ENCODE data around the gene ZNF536. TPM values are rescaled to one million over a fixed set of nuclear protein-coding genes. Genes with fewer than 3 reads are reported as not detected.
"Not testable (repeated sequence)": the region's sequence is repeated elsewhere in the genome, so short reads cannot be mapped to it uniquely, and the experiment has no call there.

ZNF536 gene
- total RNA-seq, 2 experiments from 2014 or later, result not detected

GRCh38 chr19:30442674-30443073, 70.5 kb downstream of the ZNF536 start:
- Mint-ChIP-seq H3K4me1 (ENCODE audit: low read depth) (no peaks in the 10 kb centered on the region), H3K4me3 (no peak overlapping the region), H3K27ac (no peak overlapping the region), H3K36me3 (ENCODE audit: low read depth) (no peaks in the 10 kb centered on the region), H3K9me3 (ENCODE audit: insufficient read depth) (no peaks in the 10 kb centered on the region), H3K27me3 (ENCODE audit: low read depth) (no peaks in the 10 kb centered on the region)
- ATAC-seq (no peak), DNase-seq (no peak)
- ChIA-PET POLR2A (no interaction called here), CTCF (no interaction called here)

- no peaks in the 10 kb centered on the region for H3K36me3 Mint-ChIP-seq (ENCODE audit: low read depth)
- ChIA-PET POLR2A (no interaction called here), CTCF (no interaction called here)
- ATAC-seq (no peak), DNase-seq (no peak)
- H3K4me3 Mint-ChIP-seq, result no peak overlapping the region
- no peaks in the 10 kb centered on the region for H3K27me3 Mint-ChIP-seq (ENCODE audit: low read depth)
- H3K4me1 Mint-ChIP-seq (ENCODE audit: low read depth), result no peaks in the 10 kb centered on the region
- H3K9me3 Mint-ChIP-seq (ENCODE audit: insufficient read depth), result no peaks in the 10 kb centered on the region
- H3K27ac Mint-ChIP-seq, result no peak overlapping the region
Observed at GRCh38 chr19:30443531-30444252, 71.5 kb downstream of the ZNF536 start.

- no peaks in the 10 kb centered on the region for H3K36me3 Mint-ChIP-seq (ENCODE audit: low read depth)
- POLR2A ChIA-PET, result no interaction called here
- ATAC-seq (no peak), DNase-seq (no peak)
- H3K27me3 Mint-ChIP-seq (ENCODE audit: low read depth), result no peaks in the 10 kb centered on the region
- no peak overlapping the region for H3K27ac Mint-ChIP-seq
- CTCF ChIA-PET, result no interaction called here
- no peaks in the 10 kb centered on the region for H3K4me1 Mint-ChIP-seq (ENCODE audit: low read depth)
- H3K9me3 Mint-ChIP-seq (ENCODE audit: insufficient read depth), result no peaks in the 10 kb centered on the region
- no peak overlapping the region for H3K4me3 Mint-ChIP-seq
Observed at GRCh38 chr19:30444253-30444671, 72.1 kb downstream of the ZNF536 start.

- peaks cover 3% of the 10 kb centered on the region for H3K27me3 Mint-ChIP-seq (ENCODE audit: low read depth)
- ChIA-PET CTCF (no interaction called here), POLR2A (no interaction called here)
- no peaks in the 10 kb centered on the region for H3K4me1 Mint-ChIP-seq (ENCODE audit: low read depth)
- no peak overlapping the region for H3K4me3 Mint-ChIP-seq
- no peaks in the 10 kb centered on the region for H3K36me3 Mint-ChIP-seq (ENCODE audit: low read depth)
- H3K27ac Mint-ChIP-seq, result no peak overlapping the region
- ATAC-seq, result no peak
- H3K9me3 Mint-ChIP-seq (ENCODE audit: insufficient read depth), result no peaks in the 10 kb centered on the region
- DNase-seq, result no peak
Observed at GRCh38 chr19:30444686-30445232, 72.6 kb downstream of the ZNF536 start.

GRCh38 chr19:30445385-30445784, 73.2 kb downstream of the ZNF536 start:
- Mint-ChIP-seq H3K4me3 (no peak overlapping the region), H3K27me3 (ENCODE audit: low read depth) (peaks cover 3% of the 10 kb centered on the region), H3K36me3 (ENCODE audit: low read depth) (no peaks in the 10 kb centered on the region), H3K9me3 (ENCODE audit: insufficient read depth) (no peaks in the 10 kb centered on the region), H3K4me1 (ENCODE audit: low read depth) (no peaks in the 10 kb centered on the region), H3K27ac (no peak overlapping the region)
- ATAC-seq (no peak), DNase-seq (no peak)
- POLR2A ChIA-PET, result no interaction called here
- CTCF ChIA-PET, result no interaction called here

- CTCF ChIA-PET; POLR2A ChIA-PET; H3K27ac Mint-ChIP-seq; H3K36me3 Mint-ChIP-seq (ENCODE audit: low read depth); ATAC-seq; H3K4me3 Mint-ChIP-seq; DNase-seq; H3K9me3 Mint-ChIP-seq (ENCODE audit: insufficient read depth); H3K4me1 Mint-ChIP-seq (ENCODE audit: low read depth); H3K27me3 Mint-ChIP-seq (ENCODE audit: low read depth): not testable (repeated sequence)
Observed at GRCh38 chr19:30446120-30446519, 73.9 kb downstream of the ZNF536 start.

- ATAC-seq (no peak), DNase-seq (no peak)
- CTCF ChIA-PET, result no interaction called here
- H3K27me3 Mint-ChIP-seq (ENCODE audit: low read depth), result peaks cover 3% of the 10 kb centered on the region
- no peak overlapping the region for H3K4me3 Mint-ChIP-seq
- H3K36me3 Mint-ChIP-seq (ENCODE audit: low read depth), result no peaks in the 10 kb centered on the region
- H3K4me1 Mint-ChIP-seq (ENCODE audit: low read depth), result no peaks in the 10 kb centered on the region
- H3K27ac Mint-ChIP-seq, result no peak overlapping the region
- no peaks in the 10 kb centered on the region for H3K9me3 Mint-ChIP-seq (ENCODE audit: insufficient read depth)
- POLR2A ChIA-PET, result no interaction called here
Observed at GRCh38 chr19:30446850-30447552, 74.8 kb downstream of the ZNF536 start.

GRCh38 chr19:30447553-30447870, 75.3 kb downstream of the ZNF536 start:
- Mint-ChIP-seq H3K27me3 (ENCODE audit: low read depth) (peaks cover 3% of the 10 kb centered on the region), H3K4me1 (ENCODE audit: low read depth) (no peaks in the 10 kb centered on the region), H3K27ac (no peak overlapping the region), H3K36me3 (ENCODE audit: low read depth) (no peaks in the 10 kb centered on the region), H3K9me3 (ENCODE audit: insufficient read depth) (no peaks in the 10 kb centered on the region), H3K4me3 (no peak overlapping the region)
- ChIA-PET POLR2A (no interaction called here), CTCF (no interaction called here)
- DNase-seq, result no peak
- no peak for ATAC-seq

GRCh38 chr19:30448386-30449077, 76.3 kb downstream of the ZNF536 start:
- Mint-ChIP-seq H3K36me3 (ENCODE audit: low read depth) (no peaks in the 10 kb centered on the region), H3K9me3 (ENCODE audit: insufficient read depth) (no peaks in the 10 kb centered on the region), H3K27me3 (ENCODE audit: low read depth) (peaks cover 3% of the 10 kb centered on the region), H3K4me3 (no peak overlapping the region), H3K4me1 (ENCODE audit: low read depth) (no peaks in the 10 kb centered on the region), H3K27ac (no peak overlapping the region)
- CTCF ChIA-PET, result no interaction called here
- DNase-seq, result no peak
- POLR2A ChIA-PET, result no interaction called here
- no peak for ATAC-seq

- no peaks in the 10 kb centered on the region for H3K36me3 Mint-ChIP-seq (ENCODE audit: low read depth)
- CTCF ChIA-PET, result no interaction called here
- H3K27ac Mint-ChIP-seq, result no peak overlapping the region
- no peaks in the 10 kb centered on the region for H3K4me1 Mint-ChIP-seq (ENCODE audit: low read depth)
- no peak overlapping the region for H3K4me3 Mint-ChIP-seq
- ATAC-seq, result no peak
- POLR2A ChIA-PET, result no interaction called here
- DNase-seq, result no peak
- H3K27me3 Mint-ChIP-seq (ENCODE audit: low read depth), result peaks cover 3% of the 10 kb centered on the region
- H3K9me3 Mint-ChIP-seq (ENCODE audit: insufficient read depth), result no peaks in the 10 kb centered on the region
Observed at GRCh38 chr19:30449078-30449590, 77.0 kb downstream of the ZNF536 start.

GRCh38 chr19:30449673-30450072, 77.5 kb downstream of the ZNF536 start:
- CTCF ChIA-PET, result no interaction called here
- no peak for DNase-seq
- POLR2A ChIA-PET, result no interaction called here
- Mint-ChIP-seq H3K36me3 (ENCODE audit: low read depth) (no peaks in the 10 kb centered on the region), H3K4me3 (no peak overlapping the region), H3K9me3 (ENCODE audit: insufficient read depth) (no peaks in the 10 kb centered on the region), H3K27ac (no peak overlapping the region), H3K4me1 (ENCODE audit: low read depth) (no peaks in the 10 kb centered on the region), H3K27me3 (ENCODE audit: low read depth) (peaks cover 3% of the 10 kb centered on the region)
- ATAC-seq, result no peak

- Mint-ChIP-seq H3K9me3 (ENCODE audit: insufficient read depth) (no peaks in the 10 kb centered on the region), H3K4me3 (no peak overlapping the region), H3K4me1 (ENCODE audit: low read depth) (no peaks in the 10 kb centered on the region), H3K36me3 (ENCODE audit: low read depth) (no peaks in the 10 kb centered on the region), H3K27me3 (ENCODE audit: low read depth) (peaks cover 3% of the 10 kb centered on the region), H3K27ac (no peak overlapping the region)
- ChIA-PET CTCF (no interaction called here), POLR2A (no interaction called here)
- DNase-seq, result no peak
- no peak for ATAC-seq
Observed at GRCh38 chr19:30450100-30450499, 77.9 kb downstream of the ZNF536 start.
